GM19395 (cell line): ENCODE data around the gene SET.

Source experiments
- ATAC-seq: cut with Tn5 transposase; IDR thresholded peaks from one replicate; pipeline ENCODE4 v1.9.1; 2021; ENCODE audit warnings: mild to moderate bottlenecking, moderate library complexity; ENCODE audit not compliant: unreplicated experiment

The SET gene

DNA sequence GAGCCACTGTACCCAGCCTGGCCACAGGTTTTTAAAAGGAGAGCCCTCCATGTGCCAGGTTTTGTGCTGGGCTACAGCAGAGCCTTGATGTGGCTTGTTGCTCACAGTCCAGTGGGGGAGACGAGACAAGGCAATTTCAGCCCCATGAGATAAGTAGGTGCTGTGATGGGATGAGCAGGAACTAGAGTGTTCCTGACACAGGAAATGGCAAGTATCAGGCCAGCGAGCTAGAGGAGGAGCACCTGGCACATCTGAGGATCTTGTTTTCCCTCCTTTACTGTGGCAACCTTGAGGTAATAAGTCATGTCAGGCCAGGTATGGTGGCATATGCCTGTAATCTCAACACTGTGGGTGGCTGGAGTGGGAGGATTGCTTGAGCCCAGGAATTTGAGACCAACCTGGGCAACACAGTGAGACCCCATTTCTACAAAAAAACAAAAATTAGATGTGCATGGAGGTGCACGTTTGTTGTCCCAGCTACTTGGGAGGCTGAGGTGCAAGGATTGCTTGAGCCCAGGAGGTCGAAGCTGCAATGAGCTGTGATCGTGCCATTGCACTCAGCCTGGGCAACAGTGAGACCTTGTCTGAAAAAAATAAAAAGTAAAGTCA, 38.7 kb downstream of the SET start:
- ATAC-seq, result no peak

DNA sequence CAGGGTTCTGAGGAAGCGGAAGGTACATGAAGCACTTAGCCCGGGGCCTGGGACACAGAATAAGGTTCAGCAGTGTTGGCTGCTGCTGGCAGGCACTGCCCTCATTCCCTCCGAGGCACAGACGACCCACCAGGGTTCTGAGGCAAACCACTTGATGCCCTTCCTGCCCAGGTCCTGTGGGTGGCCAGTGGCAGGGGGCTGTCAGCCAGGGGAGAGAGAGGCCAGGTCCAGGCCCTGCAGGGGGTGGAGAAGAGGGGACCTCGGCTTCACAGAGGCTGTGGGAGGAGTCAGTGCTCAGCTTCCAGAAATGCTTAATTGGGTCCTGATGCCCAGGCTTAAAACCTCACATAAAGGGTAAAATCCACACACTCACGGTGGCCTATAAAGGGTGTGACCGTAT, 39.3 kb downstream of the SET start:
- no peak for ATAC-seq

- ATAC-seq, result no peak
Measured at GRCh38 chr9:128729302-128729701, 40.3 kb downstream of the SET start.

DNA sequence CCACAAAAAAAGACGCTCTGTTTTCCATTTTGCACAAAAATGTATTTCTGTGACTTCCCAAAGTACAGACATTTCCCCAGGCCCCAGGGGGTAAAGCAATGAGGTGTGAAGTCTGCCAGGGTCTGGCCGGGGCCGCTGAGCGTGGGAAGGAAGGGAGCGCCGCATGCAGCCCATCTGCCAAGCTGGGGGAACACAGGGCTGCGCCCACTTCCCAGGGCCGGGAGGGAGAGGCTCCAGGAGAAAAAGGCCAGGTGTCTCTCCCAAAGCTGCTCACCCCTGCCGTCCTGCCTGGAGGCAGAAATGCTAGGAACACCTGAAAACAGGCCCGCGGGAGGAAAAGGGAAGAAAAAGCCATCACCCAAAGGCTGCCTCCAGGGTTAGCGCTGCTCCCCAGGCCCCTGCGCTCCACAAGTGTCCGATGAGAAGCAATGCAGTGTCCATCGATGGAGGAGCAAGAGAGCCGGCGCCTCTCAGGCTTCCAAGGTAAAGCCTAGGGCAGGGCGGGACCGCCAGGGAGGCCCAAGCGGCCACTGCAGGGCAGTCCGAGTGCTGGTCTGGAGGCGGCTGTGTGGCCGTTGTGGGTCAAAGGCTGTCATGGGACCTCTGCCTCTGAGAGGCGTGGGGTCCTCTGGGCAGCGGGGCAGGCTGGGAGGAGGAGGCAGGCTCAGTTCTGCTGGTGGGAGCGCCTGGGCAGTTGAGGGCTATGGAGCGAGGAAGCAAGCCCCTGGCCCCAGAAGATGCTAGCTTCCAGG, 40.9 kb downstream of the SET start:
- ATAC-seq, result no peak

DNA sequence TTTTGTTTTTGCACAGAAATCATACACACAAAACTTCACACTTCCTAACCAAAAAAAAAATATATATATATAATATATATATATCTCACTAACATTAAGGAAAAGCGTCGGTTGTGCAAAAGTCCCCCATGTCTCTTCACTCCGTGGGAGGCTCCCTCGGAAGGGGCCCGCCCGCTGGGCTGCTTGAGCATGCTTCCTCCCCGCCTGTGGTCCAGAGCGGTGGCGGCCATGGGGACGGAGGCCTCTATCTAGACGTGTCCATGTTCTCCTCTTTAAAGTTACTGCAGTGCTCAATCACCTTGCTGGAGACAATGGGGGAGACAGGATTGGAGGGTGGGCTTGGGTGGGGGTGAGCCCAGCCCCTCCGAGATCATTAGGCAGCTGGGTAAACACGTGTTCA, 42.1 kb downstream of the SET start:
- no peak for ATAC-seq

GRCh38 chr9:128731691-128732090, 42.7 kb downstream of the SET start:
- no peak for ATAC-seq

DNA sequence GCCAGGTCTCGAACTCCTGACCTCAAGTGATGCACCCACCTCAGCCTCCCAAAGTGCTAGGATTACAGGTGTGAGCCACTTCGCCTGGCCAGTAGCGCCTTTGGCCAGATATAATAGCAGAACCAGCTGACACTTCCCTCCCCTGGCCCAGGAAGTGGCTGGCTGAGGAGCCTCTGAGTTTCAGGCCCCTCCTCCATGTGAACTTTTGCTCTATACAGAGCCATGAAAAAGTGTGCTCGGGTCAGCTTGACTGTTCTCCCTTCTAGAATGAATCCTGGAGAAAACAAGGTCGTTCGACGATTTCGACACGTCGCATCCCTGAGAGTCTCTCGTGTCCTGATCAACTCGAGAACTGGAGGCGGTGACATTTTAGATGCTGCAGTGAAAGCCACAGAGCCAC, 43.6 kb downstream of the SET start:
- no peak for ATAC-seq

DNA sequence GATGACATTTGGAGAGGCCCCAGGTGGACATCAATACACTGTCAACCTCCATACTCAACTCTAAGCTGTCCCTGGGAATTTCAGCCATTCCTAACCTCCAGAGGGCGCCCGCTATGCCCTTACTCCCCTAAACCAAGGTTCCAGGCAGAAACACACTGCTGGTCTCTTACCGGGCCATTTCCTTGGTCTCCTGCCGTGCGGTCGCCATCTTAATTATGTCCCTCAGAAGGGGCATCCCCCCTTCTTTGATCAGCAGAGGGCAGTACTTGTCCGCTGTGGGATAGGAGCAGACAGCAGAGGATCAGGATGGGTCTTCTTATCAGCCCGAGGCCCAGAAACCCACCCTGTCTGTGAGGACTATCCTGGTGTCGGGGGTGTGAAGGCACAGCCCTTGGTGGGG, 44.2 kb downstream of the SET start:
- ATAC-seq, result no peak

DNA sequence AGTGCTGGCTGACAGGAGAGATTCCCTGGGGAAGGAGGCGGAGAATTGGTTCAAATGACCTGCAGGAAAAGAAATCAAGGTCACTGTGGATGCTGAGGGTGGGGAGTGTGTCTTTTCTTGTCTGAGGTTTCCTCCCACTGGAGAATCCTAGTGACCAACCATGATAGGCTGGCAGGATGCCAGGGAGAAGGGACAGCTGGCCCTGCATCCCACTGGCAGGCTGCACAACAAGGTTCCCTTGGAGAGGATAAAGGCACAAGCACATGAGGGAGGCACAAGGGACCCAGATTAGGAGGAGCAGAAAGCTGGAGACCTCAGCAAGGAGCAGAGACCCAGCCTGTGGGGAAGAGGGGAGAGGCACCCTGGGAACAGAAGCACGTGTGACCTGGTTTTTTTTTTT, 46.4 kb downstream of the SET start:
- ATAC-seq, result no peak

- ATAC-seq, result no peak
Measured at GRCh38 chr9:128742401-128742800, 53.4 kb downstream of the SET start.

DNA sequence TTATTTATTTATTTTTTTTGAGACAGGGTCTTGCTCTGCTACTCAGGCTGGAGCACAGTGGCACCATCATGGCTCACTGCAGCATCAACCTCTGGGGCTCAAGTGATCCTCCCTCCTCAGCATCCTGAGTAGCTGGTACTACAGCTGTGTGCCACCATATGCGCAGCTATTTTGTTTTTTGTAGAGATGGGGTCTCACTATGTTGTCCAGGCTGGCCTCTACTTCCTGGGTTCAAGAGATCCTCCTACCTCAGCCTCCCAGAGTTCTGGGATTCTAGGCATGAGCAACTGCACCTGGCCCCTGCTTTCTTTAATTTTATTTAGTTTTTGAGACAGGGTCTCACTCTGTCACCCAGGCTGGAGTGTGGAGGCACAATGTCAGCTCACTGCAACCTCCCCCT, 54.4 kb downstream of the SET start:
- no peak for ATAC-seq
